ENCODE measurements around the gene C1orf198.

C1orf198 gene

DNA sequence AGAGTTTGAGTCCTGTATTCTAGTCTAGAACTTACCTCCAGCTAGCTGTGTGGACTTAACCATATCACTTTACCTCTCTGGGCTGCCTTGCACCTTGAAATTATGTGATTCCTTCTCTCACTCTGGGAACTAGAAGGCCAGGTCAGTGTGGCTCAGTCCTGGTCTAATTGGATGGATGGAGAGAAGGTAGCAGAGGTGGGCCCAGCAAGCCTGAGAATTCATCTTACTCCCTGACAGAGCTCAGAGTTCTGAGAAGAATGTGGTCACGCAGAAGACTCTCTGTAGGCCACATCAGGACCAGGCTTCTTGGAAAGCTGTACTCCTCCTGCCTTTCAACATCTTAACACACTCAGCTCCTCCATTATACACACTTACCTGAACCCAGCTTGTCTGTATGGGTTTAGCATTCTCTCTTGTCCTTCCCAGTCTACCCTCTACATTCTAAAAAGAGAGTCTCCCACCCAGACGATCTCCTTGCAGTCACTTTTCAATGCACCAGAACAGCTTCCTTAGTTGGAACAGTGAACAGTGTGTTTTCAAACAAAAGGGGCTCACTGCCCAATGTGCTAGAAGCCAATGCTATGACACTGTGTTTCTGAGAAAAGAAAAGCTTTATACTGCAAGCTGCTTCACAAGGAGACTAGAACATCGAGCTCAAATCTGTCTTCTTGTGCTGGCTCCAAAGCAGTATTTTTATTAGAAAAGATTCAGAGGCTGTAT, 60.6 kb downstream of the C1orf198 start:
- no peak overlapping the region for H3K27ac ChIP-seq (replicated peaks)
- H3K4me3 ChIP-seq (replicated peaks; ENCODE audit: insufficient read depth, low read length): no peak overlapping the region
- no peaks in the 10 kb centered on the region for H3K27me3 ChIP-seq (ENCODE audit: insufficient read depth, poor library complexity, severe bottlenecking)
- no peak for DNase-seq (ENCODE audit: low read depth in 1 of 2, low spot score in 1 of 2)
- no peak for TF ChIP-seq SPI1 (IDR thresholded peaks at IDR 0.05; ENCODE audit: borderline replicate concordance, low read depth)
- TF ChIP-seq REST (IDR thresholded peaks at IDR 0.05; ENCODE audit: insufficient replicate concordance, low read depth): no peak
- TF ChIP-seq GABPA (IDR thresholded peaks at IDR 0.05; ENCODE audit: low read depth): no peak
- no peak for TF ChIP-seq POLR2AphosphoS5 (IDR thresholded peaks at IDR 0.05; ENCODE audit: low read depth)
- no peak for TF ChIP-seq CTCF (IDR thresholded peaks at IDR 0.05; ENCODE audit: insufficient read depth, low read length)

- H3K27ac ChIP-seq (replicated peaks): no peak overlapping the region
- no peak for DNase-seq (ENCODE audit: low read depth in 1 of 2, low spot score in 1 of 2)
- H3K4me3 ChIP-seq (replicated peaks; ENCODE audit: insufficient read depth, low read length): no peak overlapping the region
- H3K27me3 ChIP-seq (ENCODE audit: insufficient read depth, poor library complexity, severe bottlenecking): no peaks in the 10 kb centered on the region
- TF ChIP-seq SPI1 (IDR thresholded peaks at IDR 0.05; ENCODE audit: borderline replicate concordance, low read depth) (no peak), CTCF (IDR thresholded peaks at IDR 0.05; ENCODE audit: insufficient read depth, low read length) (no peak), POLR2AphosphoS5 (IDR thresholded peaks at IDR 0.05; ENCODE audit: low read depth) (no peak), REST (IDR thresholded peaks at IDR 0.05; ENCODE audit: insufficient replicate concordance, low read depth) (no peak), GABPA (IDR thresholded peaks at IDR 0.05; ENCODE audit: low read depth) (no peak)
These were observed 61.3 kb downstream of the C1orf198 start for GRCh38 chr1:230807029-230807428.

- Histone ChIP-seq H3K4me3 (replicated peaks; ENCODE audit: insufficient read depth, low read length) (no peak overlapping the region), H3K27me3 (ENCODE audit: insufficient read depth, poor library complexity, severe bottlenecking) (no peaks in the 10 kb centered on the region), H3K27ac (replicated peaks) (no peak overlapping the region)
- DNase-seq (ENCODE audit: low read depth in 1 of 2, low spot score in 1 of 2): no peak
- no peak for TF ChIP-seq SPI1 (IDR thresholded peaks at IDR 0.05; ENCODE audit: borderline replicate concordance, low read depth)
- no peak for TF ChIP-seq GABPA (IDR thresholded peaks at IDR 0.05; ENCODE audit: low read depth)
- TF ChIP-seq REST (IDR thresholded peaks at IDR 0.05; ENCODE audit: insufficient replicate concordance, low read depth): no peak
- no peak for TF ChIP-seq CTCF (IDR thresholded peaks at IDR 0.05; ENCODE audit: insufficient read depth, low read length)
- TF ChIP-seq POLR2AphosphoS5 (IDR thresholded peaks at IDR 0.05; ENCODE audit: low read depth): no peak
These were observed 61.8 kb downstream of the C1orf198 start for GRCh38 chr1:230806552-230806951.

All from HL-60 (cell line).